IMR-90 (cell line): ENCODE measurements around the gene EPHX1. TPM values are rescaled to one million over a fixed set of nuclear protein-coding genes. Genes with fewer than 3 reads are reported as not detected.

Source experiments
- ATAC-seq: fragments of 200-7000 bp; cut with Tn5 transposase; 2 replicates; pipeline ENCODE4 v1.9.1; 2020; ENCODE audit warnings: low read depth, mild to moderate bottlenecking, moderate library complexity
- BruUV-seq: library from RNA; stranded (reverse); fragments of 400-500 nt; replicated peaks from 2 replicates; lab custom pipeline; 2021; lab: Mats Ljungman, UMichigan
- CTCF ChIA-PET: fragments of 300-600 bp; formaldehyde crosslinking; extraction: SDS; loops from one replicate; lab custom pipeline; 2021; ENCODE audit warnings: antibody characterized with exemption; lab: Yijun Ruan, JAX
- POLR2A ChIA-PET: fragments of 300-600 bp; sonication (Branson Sonifier 250); formaldehyde crosslinking; loops from one replicate; lab custom pipeline; 2022; ENCODE audit warnings: antibody characterized with exemption; ENCODE audit not compliant: unreplicated experiment; lab: Charles Lee
- DNase-seq: peaks from one replicate; pipeline ENCODE4 v3.0.0; 2013
- H2AFZ ChIP-seq: replicated peaks from 2 replicates; pipeline ENCODE3; 2013; ENCODE audit warnings: low read length, mild to moderate bottlenecking; ENCODE audit not compliant: poor library complexity
- H2AK5ac ChIP-seq: 2 replicates; pipeline ENCODE4 v1.6.1; 2013; ENCODE audit warnings: low read depth, low read length, inconsistent platforms
- H2AK9ac ChIP-seq: replicated peaks from 2 replicates; pipeline ENCODE3; 2013; ENCODE audit warnings: mild to moderate bottlenecking, low read depth, low read length, moderate library complexity; ENCODE audit not compliant: poor library complexity
- H2BK120ac ChIP-seq: 2 replicates; pipeline ENCODE4 v1.6.1; 2013; ENCODE audit warnings: low read depth, low read length, inconsistent platforms
- H2BK15ac ChIP-seq: 3 replicates; pipeline ENCODE4 v1.6.1; 2013; ENCODE audit warnings: low read depth, low read length, inconsistent platforms
- H2BK20ac ChIP-seq: 2 replicates; pipeline ENCODE4 v1.6.1; 2013; ENCODE audit warnings: low read depth, mild to moderate bottlenecking, inconsistent platforms, low read length, moderate library complexity
- H2BK5ac ChIP-seq: 2 replicates; pipeline ENCODE4 v1.6.1; 2013; ENCODE audit warnings: mild to moderate bottlenecking, low read depth, low read length, inconsistent platforms; ENCODE audit not compliant: poor library complexity, severe bottlenecking
- H3K14ac ChIP-seq: replicated peaks from 2 replicates; pipeline ENCODE4 v1.6.1; 2013; ENCODE audit warnings: low read depth, low read length, inconsistent platforms
- H3K18ac ChIP-seq: 2 replicates; pipeline ENCODE4 v1.6.1; 2013; ENCODE audit warnings: low read depth, low read length, control low read depth
- H3K23ac ChIP-seq: 2 replicates; pipeline ENCODE4 v1.6.1; 2013; ENCODE audit warnings: low read depth, low read length, inconsistent platforms
- H3K27ac ChIP-seq: 2 replicates; pipeline ENCODE4 v1.5.1; 2013; ENCODE audit warnings: mild to moderate bottlenecking, control low read depth, low read length; ENCODE audit not compliant: insufficient read depth
- H3K27me3 ChIP-seq: 2 replicates; pipeline ENCODE4 v1.6.1; 2013; ENCODE audit warnings: low read length; ENCODE audit not compliant: control insufficient read depth, insufficient read depth
- H3K36me3 ChIP-seq: 2 replicates; pipeline ENCODE4 v1.6.1; 2013; ENCODE audit warnings: low read length, mixed read lengths; ENCODE audit not compliant: control insufficient read depth, insufficient read depth
- H3K4ac ChIP-seq: 2 replicates; pipeline ENCODE4 v1.6.1; 2013; ENCODE audit warnings: low read depth, low read length, inconsistent platforms
- H3K4me1 ChIP-seq: 2 replicates; pipeline ENCODE4 v1.6.1; 2013; ENCODE audit warnings: low read length, mixed read lengths; ENCODE audit not compliant: control insufficient read depth, insufficient read depth
- H3K4me2 ChIP-seq: 2 replicates; pipeline ENCODE4 v1.6.1; 2013; ENCODE audit warnings: low read depth, mild to moderate bottlenecking, control low read depth, low read length, moderate library complexity
- H3K4me3 ChIP-seq: 2 replicates; pipeline ENCODE4 v1.5.1; 2013; ENCODE audit warnings: low read depth, mild to moderate bottlenecking, control low read depth, low read length, moderate library complexity; ENCODE audit not compliant: insufficient read depth
- H3K56ac ChIP-seq: 2 replicates; pipeline ENCODE4 v1.6.1; 2013; ENCODE audit warnings: low read length, inconsistent platforms; ENCODE audit not compliant: insufficient read depth; ENCODE audit errors: extremely low read depth
- H3K79me1 ChIP-seq, 2 experiments: 2 replicates each; pipeline ENCODE4 v1.6.1; 2013; ENCODE audit warnings: low read length in 2 of 2, inconsistent platforms in 1 of 2, low read depth in 1 of 2
- H3K9ac ChIP-seq: 2 replicates; pipeline ENCODE4 v1.6.1; 2013; ENCODE audit warnings: low read depth, low read length, control low read depth
- H3K9me1 ChIP-seq: 2 replicates; pipeline ENCODE4 v1.6.1; 2013; ENCODE audit warnings: low read length, inconsistent platforms; ENCODE audit not compliant: insufficient read depth
- H3K9me3 ChIP-seq: 2 replicates; pipeline ENCODE4 v1.6.1; 2013; ENCODE audit warnings: low read length; ENCODE audit not compliant: control insufficient read depth, insufficient read depth
- H4K20me1 ChIP-seq: 2 replicates; pipeline ENCODE4 v1.6.1; 2013; ENCODE audit warnings: low read length, inconsistent platforms; ENCODE audit not compliant: insufficient read depth
- H4K5ac ChIP-seq: 2 replicates; pipeline ENCODE4 v1.6.1; 2013; ENCODE audit warnings: mild to moderate bottlenecking, low read depth, low read length, control low read depth
- H4K8ac ChIP-seq, 2 experiments: 2 replicates each; pipeline ENCODE4 v1.6.1; 2013; ENCODE audit warnings: low read depth in 2 of 2, low read length in 2 of 2, control low read depth in 1 of 2, inconsistent platforms in 1 of 2
- H4K91ac ChIP-seq: 2 replicates; pipeline ENCODE4 v1.6.1; 2013; ENCODE audit warnings: low read depth, low read length, inconsistent platforms; ENCODE audit not compliant: insufficient read depth
- BHLHE40 ChIP-seq: fragments of 150-350 bp; IDR thresholded peaks from 2 replicates; pipeline ENCODE4 v1.6.1; 2016; ENCODE audit warnings: mild to moderate bottlenecking, low read depth, low read length
- CEBPB ChIP-seq: IDR thresholded peaks from 2 replicates; pipeline ENCODE4 v1.6.1; 2012; ENCODE audit warnings: low read depth, low read length, improper control_type of control experiment
- CHD1 ChIP-seq: IDR thresholded peaks from 2 replicates; pipeline ENCODE4 v1.6.1; 2012; ENCODE audit warnings: low read depth, low read length, improper control_type of control experiment
- MAZ ChIP-seq: IDR thresholded peaks from 2 replicates; pipeline ENCODE4 v1.6.1; 2012; ENCODE audit warnings: low read depth, mild to moderate bottlenecking, low read length, improper control_type of control experiment, moderate library complexity, borderline replicate concordance
- NFE2L2 ChIP-seq: fragments of 150-350 bp; IDR thresholded peaks from 2 replicates; pipeline ENCODE4 v1.6.1; 2016; ENCODE audit warnings: low read depth, mild to moderate bottlenecking, low read length
- RCOR1 ChIP-seq: IDR thresholded peaks from 2 replicates; pipeline ENCODE4 v1.6.1; 2012; ENCODE audit warnings: mild to moderate bottlenecking, low read length, improper control_type of control experiment; ENCODE audit not compliant: insufficient replicate concordance
- SMC3 ChIP-seq: fragments of 150-350 bp; IDR thresholded peaks from 2 replicates; pipeline ENCODE4 v1.6.1; 2016; ENCODE audit warnings: low read depth, mild to moderate bottlenecking, antibody characterized with exemption, low read length, moderate library complexity
- WGBS, 2 experiments: methylation state at CpG; one replicate each; pipeline versions ENCODE4 v1.1.5 to v1.1.7; 2013; ENCODE audit warnings: missing lambda C conversion rate in 2 of 2; ENCODE audit not compliant: insufficient read length in 1 of 2; ENCODE audit errors: extremely low coverage in 2 of 2; 5-methylcytosine and 5-hydroxymethylcytosine counted together
- dilution Hi-C: fragments of 300-500 bp; cut with HindIII; formaldehyde crosslinking; loops from one replicate; pipeline ENCODE4 v1.14.3; 2018; ENCODE audit warnings: low sequenced_read_pairs; ENCODE audit not compliant: unreplicated experiment
- in situ Hi-C: fragments of 300-500 bp; cut with MboI; formaldehyde crosslinking; loops from 3 replicates; pipeline ENCODE4 v1.14.3; 2019; ENCODE audit warnings: low sequenced_read_pairs, inconsistent platforms, mixed read lengths
- intact Hi-C: fragments of 100-400 bp; cut with micrococcal nuclease; formaldehyde crosslinking; loops from 2 replicates; pipeline ENCODE4 v1.10.0; 2022
- polyA plus RNA-seq, 3 experiments: library from polyadenylated mRNA; depleted of rRNA; stranded (reverse); fragments of >200 nt; gene quantifications; 2 replicates each; pipeline ENCODE4 v1.2.3, GENCODE V29; 2012; ENCODE audit warnings: low replicate concordance in 1 of 3
- total RNA-seq: library from RNA; depleted of rRNA; stranded (reverse); fragments of >200 nt; gene quantifications from 2 replicates; pipeline ENCODE4 v1.2.3, GENCODE V29; 2012

Gene EPHX1
- total and polyA plus RNA-seq, 2 of the 4 experiments (the other 2 are of a cell fraction) = 20.3 to 46.3 TPM

- Histone ChIP-seq H2BK5ac (no peak overlapping the region), H3K14ac (no peak overlapping the region), H2AK9ac (no peak overlapping the region), H4K20me1 (peaks cover 17% of the 10 kb centered on the region), H3K4me2 (no peak overlapping the region), H3K4ac (no peak overlapping the region), H2BK120ac (no peak overlapping the region), H3K79me1 (peaks cover 4 to 40% of the 10 kb centered on the region in 2 experiments; a peak in 3 of 4 replicates), H3K27me3 (no peaks in the 10 kb centered on the region), H3K9ac (no peak overlapping the region), H3K9me1 (peaks cover 8% of the 10 kb centered on the region), H3K23ac (no peak overlapping the region), H4K91ac (no peak overlapping the region), H3K9me3 (no peaks in the 10 kb centered on the region), H3K18ac (no peak overlapping the region), H3K4me1 (no peaks in the 10 kb centered on the region), H2AK5ac (no peak overlapping the region), H3K27ac (no peak overlapping the region), H4K8ac (no peak overlapping the region), H2BK20ac (no peak overlapping the region), H3K36me3 (peaks cover 43% of the 10 kb centered on the region), H4K5ac (no peak overlapping the region), H3K4me3 (no peak overlapping the region), H3K56ac (no peak overlapping the region), H2AFZ (no peak overlapping the region), H2BK15ac (no peak overlapping the region)
- no peak for DNase-seq
- ChIA-PET POLR2A (no interaction called here), CTCF (no interaction called here)
- no peak for ATAC-seq
- 91% methylated on average over 7 of the region's 10 CpGs; no CpG with 5 or more reads in 1 of the 2 experiments for WGBS, 2 experiments
- dilution Hi-C loops = no loop called here
- no peak for TF ChIP-seq CHD1
- no peak for TF ChIP-seq BHLHE40
- TF ChIP-seq RCOR1 = no peak
- TF ChIP-seq SMC3 = no peak
- no peak for TF ChIP-seq CEBPB
- TF ChIP-seq MAZ = no peak
- TF ChIP-seq NFE2L2 = no peak
- BruUV-seq = no TSS peak
- in situ Hi-C loops = no loop called here
- intact Hi-C loops = no loop called here
Observed at GRCh38 chr1:225873281-225873850, 63.4 kb downstream of the EPHX1 start.
